GM20000 (cell line): ENCODE data around the gene KCNIP1.

ENCODE experiments used
- DNase-seq: peaks from one replicate; pipeline ENCODE4 v3.0.0; 2012; ENCODE audit warnings: low spot score
- TF ChIP-seq, protein P1 (sequence below): IDR thresholded peaks from 2 replicates; pipeline ENCODE4 v1.5.1; 2012; ENCODE audit warnings: mild to moderate bottlenecking, control low read depth; ENCODE audit errors: extremely low read depth, missing control alignments

KCNIP1 gene

DNA sequence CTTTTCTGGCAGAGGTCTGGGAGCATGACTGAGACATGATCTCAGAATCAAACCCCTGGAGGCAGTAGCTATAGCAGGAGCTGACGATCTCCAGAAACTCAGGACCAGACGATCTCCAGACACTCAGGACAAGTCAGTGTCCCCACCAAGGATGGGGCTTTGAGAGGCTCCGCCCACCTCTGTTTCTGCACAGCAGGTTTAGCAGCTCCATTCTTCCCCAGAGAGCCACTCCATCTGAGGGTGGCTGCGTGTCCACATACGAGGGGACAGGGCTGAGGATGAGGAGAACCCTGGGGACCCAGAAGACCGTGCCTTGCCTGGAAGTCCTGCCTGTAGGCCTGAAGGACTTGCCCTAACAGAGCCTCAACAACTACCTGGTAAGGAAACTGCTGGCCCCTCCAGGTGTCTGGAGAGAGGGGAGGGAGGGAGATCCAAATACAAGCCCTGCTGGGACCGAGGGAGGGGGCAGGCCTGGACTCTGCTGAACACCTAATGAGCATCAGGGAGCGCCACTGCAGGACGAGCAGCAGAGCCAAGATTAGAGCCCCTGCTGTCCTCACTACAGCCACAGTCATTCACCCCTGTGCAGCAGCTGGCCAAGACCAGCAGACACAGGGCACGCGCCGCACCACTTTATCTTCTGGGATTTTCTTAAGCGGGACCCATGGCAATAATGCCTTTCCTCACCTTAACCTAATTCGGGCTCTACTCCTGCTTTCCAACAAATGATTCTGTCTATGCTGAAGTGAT is 279.9 kb downstream of the KCNIP1 start, which contains the start of gene GABRP:
GABRP (plus strand) TSS at position 228 of the 750 bp plus-strand sequence. CDS start 4,891 bp downstream, outside the sequence.
- DNase-seq, result no peak
- TF ChIP-seq, protein P1, sequence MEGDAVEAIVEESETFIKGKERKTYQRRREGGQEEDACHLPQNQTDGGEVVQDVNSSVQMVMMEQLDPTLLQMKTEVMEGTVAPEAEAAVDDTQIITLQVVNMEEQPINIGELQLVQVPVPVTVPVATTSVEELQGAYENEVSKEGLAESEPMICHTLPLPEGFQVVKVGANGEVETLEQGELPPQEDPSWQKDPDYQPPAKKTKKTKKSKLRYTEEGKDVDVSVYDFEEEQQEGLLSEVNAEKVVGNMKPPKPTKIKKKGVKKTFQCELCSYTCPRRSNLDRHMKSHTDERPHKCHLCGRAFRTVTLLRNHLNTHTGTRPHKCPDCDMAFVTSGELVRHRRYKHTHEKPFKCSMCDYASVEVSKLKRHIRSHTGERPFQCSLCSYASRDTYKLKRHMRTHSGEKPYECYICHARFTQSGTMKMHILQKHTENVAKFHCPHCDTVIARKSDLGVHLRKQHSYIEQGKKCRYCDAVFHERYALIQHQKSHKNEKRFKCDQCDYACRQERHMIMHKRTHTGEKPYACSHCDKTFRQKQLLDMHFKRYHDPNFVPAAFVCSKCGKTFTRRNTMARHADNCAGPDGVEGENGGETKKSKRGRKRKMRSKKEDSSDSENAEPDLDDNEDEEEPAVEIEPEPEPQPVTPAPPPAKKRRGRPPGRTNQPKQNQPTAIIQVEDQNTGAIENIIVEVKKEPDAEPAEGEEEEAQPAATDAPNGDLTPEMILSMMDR, result no peak

DNA sequence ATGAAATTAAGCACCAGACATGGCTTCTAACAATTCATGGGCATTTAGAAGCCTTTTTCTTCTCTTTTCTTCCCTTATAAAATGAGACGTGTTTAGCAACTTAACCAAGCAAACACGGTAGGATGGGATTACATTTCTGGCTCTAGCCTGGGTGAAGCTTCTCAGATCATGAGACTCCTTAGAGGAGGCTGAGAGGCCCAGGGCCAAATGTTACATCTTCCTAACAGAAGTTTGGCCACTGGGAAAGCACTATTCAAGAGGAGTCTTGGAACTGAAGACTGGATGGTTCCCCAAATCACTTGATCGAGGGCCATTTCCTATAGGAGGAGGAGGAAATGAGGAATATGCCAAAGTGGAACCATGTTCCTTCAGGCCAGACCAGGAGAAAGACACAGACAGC is 281.6 kb downstream of the KCNIP1 start:
- no peak for DNase-seq
- TF ChIP-seq, protein P1, result no peak
